Myocyte (in vitro differentiated cells): Measurements from ENCODE around the gene ACTR1A. TPM values are rescaled to one million over a fixed set of nuclear protein-coding genes. Genes with fewer than 3 reads are reported as not detected.
"Not testable (repeated sequence)": the region's sequence is repeated elsewhere in the genome, so short reads cannot be mapped to it uniquely, and the experiment has no call there.

Experiments used
- DNase-seq: peaks from one replicate; pipeline ENCODE4 v3.0.0-alpha.2; 2012; ENCODE audit warnings: low read depth
- polyA plus RNA-seq: library from polyadenylated mRNA; unstranded; fragments of >200 nt; gene quantifications from one replicate; pipeline ENCODE4 v1.2.1, GENCODE V29; 2012; ENCODE audit warnings: missing spikeins
- total RNA-seq: library from RNA; depleted of rRNA; stranded (reverse); fragments of >200 nt; gene quantifications from 2 replicates; pipeline ENCODE4 v1.2.3, GENCODE V29; 2014

Gene ACTR1A
- total RNA-seq = 180 and 206 TPM in 2 replicates
- 158 TPM for polyA plus RNA-seq

GRCh38 chr10:102502337-102503151 lies at the start of gene ACTR1A:
TSS of gene ACTR1A (minus strand) at chr10:102502712. CDS start at chr10:102502647, 65 bp downstream.
- DNase-seq = peak; percentile 100

- DNase-seq = no peak
These were observed 48.2 kb upstream of the ACTR1A start for GRCh38 chr10:102550636-102551210.

GRCh38 chr10:102549549-102549948 lies 47.0 kb upstream of the ACTR1A start:
- DNase-seq = peak; percentile 49

- DNase-seq = no peak
These were observed 44.3 kb upstream of the ACTR1A start for GRCh38 chr10:102546606-102547320.

GRCh38 chr10:102545997-102546396 lies 43.5 kb upstream of the ACTR1A start:
- no peak for DNase-seq

GRCh38 chr10:102545265-102545871 lies 42.9 kb upstream of the ACTR1A start:
- DNase-seq = no peak

- DNase-seq = no peak
These were observed 40.4 kb upstream of the ACTR1A start for GRCh38 chr10:102542800-102543418.

- DNase-seq = no peak
These were observed 37.5 kb upstream of the ACTR1A start for GRCh38 chr10:102540023-102540422.

- no peak for DNase-seq
These were observed 36.3 kb upstream of the ACTR1A start for GRCh38 chr10:102538811-102539210.

GRCh38 chr10:102537948-102538347 lies 35.4 kb upstream of the ACTR1A start:
- no peak for DNase-seq

- DNase-seq = no peak
These were observed 34.9 kb upstream of the ACTR1A start for GRCh38 chr10:102537367-102537766.

- DNase-seq = no peak
These were observed 33.1 kb upstream of the ACTR1A start for GRCh38 chr10:102535481-102536147.

GRCh38 chr10:102534966-102535365 lies 32.5 kb upstream of the ACTR1A start:
- not testable (repeated sequence) for DNase-seq

GRCh38 chr10:102534333-102534732 lies 31.8 kb upstream of the ACTR1A start:
- DNase-seq = no peak

GRCh38 chr10:102527546-102527945 lies 25.0 kb upstream of the ACTR1A start:
- no peak for DNase-seq

GRCh38 chr10:102524746-102525145 lies 22.2 kb upstream of the ACTR1A start:
- DNase-seq = no peak

GRCh38 chr10:102523250-102524029 lies 20.9 kb upstream of the ACTR1A start:
- peak; percentile 61 for DNase-seq

GRCh38 chr10:102522874-102523249 lies 20.4 kb upstream of the ACTR1A start:
- no peak for DNase-seq

GRCh38 chr10:102519246-102519825 lies 16.8 kb upstream of the ACTR1A start:
- no peak for DNase-seq
